ENCODE measurements around the gene LGALS7B. TPM values are rescaled to one million over a fixed set of nuclear protein-coding genes. Genes with fewer than 3 reads are reported as not detected.
"Not testable (repeated sequence)": the region's sequence is repeated elsewhere in the genome, so short reads cannot be mapped to it uniquely, and the experiment has no call there.

Gene LGALS7B
- total and polyA plus RNA-seq, 4 experiments from 2014 or later = not detected

DNA sequence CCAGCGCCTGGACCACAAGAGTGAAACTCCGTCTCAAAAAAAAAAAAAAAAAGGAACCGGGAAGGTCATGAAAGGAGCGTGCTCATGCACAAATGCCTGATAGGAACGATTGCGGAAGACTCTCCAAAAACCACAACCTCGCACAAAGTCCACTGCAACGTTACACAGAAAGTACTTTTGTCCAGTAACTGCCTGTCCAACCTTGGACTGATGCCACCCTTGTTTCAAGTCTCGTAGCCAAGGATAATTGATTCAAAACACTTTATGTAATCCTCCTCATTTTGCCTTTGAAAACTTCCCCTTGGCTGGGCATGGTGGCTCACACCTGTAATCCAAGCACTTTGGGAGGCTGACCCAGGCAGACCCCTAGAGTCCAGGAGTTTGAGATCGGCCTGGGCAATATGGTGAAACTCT, 29.4 kb upstream of the LGALS7B start:
- Mint-ChIP-seq H3K9me3 (peaks cover 0 to 5% (median 0%) of the 10 kb centered on the region in 8 donors), H3K36me3 (no peaks in the 10 kb centered on the region), H3K27ac (no peak overlapping the region), H3K4me1 (peaks cover 0 to 5% (median 0%) of the 10 kb centered on the region in 4 donors), H3K27me3 (peaks cover 0 to 2% of the 10 kb centered on the region in 2 donors), H3K4me3 (no peak overlapping the region)
- Histone ChIP-seq H3K36me3 (ENCODE audit: insufficient read depth, low read length) (no peaks in the 10 kb centered on the region), H3K9me3 (ENCODE audit: control insufficient read depth in 1 of 2, low read length in 2 of 2) (peaks cover 0 to 3% of the 10 kb centered on the region in 2 donors), H3K27ac (ENCODE audit: low read depth, low read length) (no peak overlapping the region), H3K4me3 (ENCODE audit: low read length in 2 of 2) (no peak overlapping the region), H3K4me1 (ENCODE audit: insufficient read depth, low read length) (no peaks in the 10 kb centered on the region), H3K27me3 (ENCODE audit: insufficient read depth, low read length) (no peaks in the 10 kb centered on the region)
- ChIA-PET POLR2A (ENCODE audit: partially characterized antibody) (no interaction called here), CTCF (ENCODE audit: partially characterized antibody) (interaction anchor here (2.3 kb wide), 1 partner anchor 10 kb away, joined by 15 read pairs; no protein-coding TSS in a partner anchor)
- intact Hi-C loops (cut with micrococcal nuclease) = no loop called here
- DNase-seq = no peak

DNA sequence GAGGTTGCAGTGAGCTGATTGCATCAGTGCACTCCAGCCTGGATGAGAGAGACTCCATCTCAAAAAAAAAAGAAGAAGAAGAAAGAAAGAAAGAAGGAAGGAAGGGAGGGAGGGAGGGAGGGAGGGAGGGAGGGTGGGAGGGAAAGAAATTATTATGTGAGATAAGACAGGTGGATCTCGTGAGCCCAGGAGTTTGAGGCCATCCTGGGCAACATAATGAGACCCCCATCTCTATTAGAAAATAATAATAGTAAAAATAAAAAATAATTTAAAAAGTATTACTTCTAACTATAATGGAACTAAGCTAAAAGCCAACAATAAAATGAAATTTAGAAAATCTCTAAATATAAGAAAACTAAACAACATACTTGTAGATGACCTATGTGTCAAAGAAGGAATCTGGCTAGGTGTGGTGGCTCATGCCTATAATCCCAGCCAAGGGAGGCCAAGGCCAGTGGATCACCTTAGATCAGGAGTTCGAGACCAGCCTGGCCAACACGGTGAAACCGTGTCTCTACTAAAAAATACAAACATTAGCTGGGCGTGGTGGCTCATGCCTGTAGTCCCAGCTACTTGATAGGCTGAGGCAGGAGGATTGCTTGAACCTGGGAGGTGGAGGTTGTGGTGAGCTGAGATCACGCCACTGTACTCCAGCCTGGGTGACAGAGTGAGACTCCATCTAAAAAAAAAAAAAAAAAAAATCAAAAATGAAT, 28.0 kb upstream of the LGALS7B start:
- H3K4me3 ChIP-seq (ENCODE audit: low read length in 2 of 2); H3K9me3 ChIP-seq (ENCODE audit: control insufficient read depth in 1 of 2, low read length in 2 of 2); DNase-seq; H3K27me3 Mint-ChIP-seq; H3K27ac Mint-ChIP-seq; H3K36me3 Mint-ChIP-seq; H3K4me3 Mint-ChIP-seq; intact Hi-C loops (cut with micrococcal nuclease); H3K9me3 Mint-ChIP-seq; H3K4me1 Mint-ChIP-seq; H3K27me3 ChIP-seq (ENCODE audit: insufficient read depth, low read length); H3K4me1 ChIP-seq (ENCODE audit: insufficient read depth, low read length); H3K36me3 ChIP-seq (ENCODE audit: insufficient read depth, low read length); H3K27ac ChIP-seq (ENCODE audit: low read depth, low read length): not testable (repeated sequence)
- CTCF ChIA-PET (ENCODE audit: partially characterized antibody) = interaction anchor here (1.2 to 2.3 kb wide), 3 partner anchors 8 to 38 kb away, joined by 4 to 15 read pairs (median 5); no protein-coding TSS in a partner anchor
- POLR2A ChIA-PET (ENCODE audit: partially characterized antibody) = interaction anchor here (1.7 kb wide), 1 partner anchor 8 kb away, joined by 5 read pairs; no protein-coding TSS in a partner anchor

DNA sequence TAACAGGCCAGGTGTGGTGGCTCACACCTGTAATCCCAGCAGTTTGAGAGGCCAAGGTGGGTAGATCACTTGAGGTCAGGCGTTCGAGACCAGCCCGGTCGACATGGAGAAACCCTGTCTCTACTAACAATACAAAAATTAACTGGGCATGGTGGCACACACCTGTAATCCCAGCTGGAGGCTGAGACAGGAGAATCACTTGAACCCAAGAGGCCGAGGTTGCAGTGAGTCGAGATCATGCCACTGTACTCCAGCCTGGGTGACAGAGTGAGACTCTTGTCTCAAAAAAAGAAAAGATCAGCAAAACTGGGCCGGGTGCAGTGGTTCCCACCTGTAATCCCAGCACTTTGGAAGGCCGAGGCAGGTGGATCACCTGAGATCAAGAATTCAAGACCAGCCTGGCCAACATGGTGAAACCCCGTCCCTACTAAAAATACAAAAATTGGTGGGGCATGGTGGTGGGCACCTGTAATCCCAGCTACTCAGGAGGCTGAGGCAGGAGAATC, 27.1 kb upstream of the LGALS7B start:
- H3K9me3 ChIP-seq (ENCODE audit: control insufficient read depth in 1 of 2, low read length in 2 of 2); H3K4me1 ChIP-seq (ENCODE audit: insufficient read depth, low read length); H3K4me3 Mint-ChIP-seq; H3K4me3 ChIP-seq (ENCODE audit: low read length in 2 of 2); H3K27me3 ChIP-seq (ENCODE audit: insufficient read depth, low read length); H3K36me3 Mint-ChIP-seq; H3K9me3 Mint-ChIP-seq; H3K4me1 Mint-ChIP-seq; H3K27me3 Mint-ChIP-seq; POLR2A ChIA-PET (ENCODE audit: partially characterized antibody); intact Hi-C loops (cut with micrococcal nuclease); DNase-seq; H3K27ac ChIP-seq (ENCODE audit: low read depth, low read length); H3K36me3 ChIP-seq (ENCODE audit: insufficient read depth, low read length): not testable (repeated sequence)
- CTCF ChIA-PET (ENCODE audit: partially characterized antibody) = interaction anchor here (1.2 to 2.3 kb wide), 3 partner anchors 7 to 39 kb away, joined by 4 to 15 read pairs (median 5); no protein-coding TSS in a partner anchor
- H3K27ac Mint-ChIP-seq = peak overlapping the region in 2 of 7 donors; percentile 35 to 48

DNA sequence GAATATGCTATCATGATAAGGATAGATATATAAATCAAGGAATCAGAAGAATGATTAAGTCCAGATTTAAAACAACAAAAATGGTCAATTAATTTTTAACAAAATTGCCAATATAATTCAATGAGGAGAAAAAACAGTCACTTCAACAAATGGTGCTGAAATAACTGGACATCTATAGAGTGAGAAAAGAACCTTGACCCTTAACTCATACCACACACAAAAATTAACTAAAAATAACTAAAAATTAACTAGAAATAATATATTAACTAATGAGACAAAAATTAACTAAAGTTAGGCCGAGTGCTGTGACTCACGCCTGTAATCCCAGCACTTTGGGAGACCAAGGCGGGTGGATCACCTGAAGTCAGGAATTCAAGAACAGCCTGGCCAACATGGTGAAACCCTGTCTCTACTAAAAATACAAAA, 25.2 kb upstream of the LGALS7B start:
- no peak overlapping the region for H3K4me3 Mint-ChIP-seq
- CTCF ChIA-PET (ENCODE audit: partially characterized antibody) = interaction anchor here (1.3 kb wide), 1 partner anchor 105 kb away, joined by 4 read pairs; no protein-coding TSS in a partner anchor
- no peak overlapping the region for H3K27ac ChIP-seq (ENCODE audit: low read depth, low read length)
- no peak overlapping the region for H3K4me3 ChIP-seq (ENCODE audit: low read length in 2 of 2)
- H3K36me3 ChIP-seq (ENCODE audit: insufficient read depth, low read length) = no peaks in the 10 kb centered on the region
- H3K27me3 Mint-ChIP-seq = no peaks in the 10 kb centered on the region
- H3K9me3 ChIP-seq (ENCODE audit: control insufficient read depth in 1 of 2, low read length in 2 of 2) = no peaks in the 10 kb centered on the region
- no peak overlapping the region for H3K27ac Mint-ChIP-seq
- intact Hi-C loops (cut with micrococcal nuclease) = no loop called here
- no peaks in the 10 kb centered on the region for H3K27me3 ChIP-seq (ENCODE audit: insufficient read depth, low read length)
- peaks cover 0 to 6% (median 0%) of the 10 kb centered on the region in 4 donors for H3K4me1 Mint-ChIP-seq
- no peaks in the 10 kb centered on the region for H3K9me3 Mint-ChIP-seq
- no peak for DNase-seq
- H3K4me1 ChIP-seq (ENCODE audit: insufficient read depth, low read length) = no peaks in the 10 kb centered on the region
- POLR2A ChIA-PET (ENCODE audit: partially characterized antibody) = no interaction called here
- no peaks in the 10 kb centered on the region for H3K36me3 Mint-ChIP-seq

DNA sequence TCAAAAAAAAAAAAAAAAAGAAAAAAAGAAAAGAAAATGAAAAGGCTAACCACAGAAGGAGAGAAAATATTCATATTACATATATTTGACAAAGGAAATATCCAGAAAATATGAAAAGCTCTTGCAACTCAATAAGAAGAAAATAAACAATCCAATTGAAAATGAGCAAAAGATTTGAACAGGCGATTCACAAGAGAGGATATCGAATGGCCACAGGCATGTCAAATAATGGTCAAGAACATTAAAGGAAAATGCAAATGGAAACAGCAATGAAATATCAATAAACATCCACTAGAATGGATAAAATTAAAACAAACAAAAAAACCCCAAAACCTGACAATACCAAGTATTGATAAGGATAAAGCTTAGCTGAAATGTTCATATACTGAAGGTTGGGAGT, 23.8 kb upstream of the LGALS7B start:
- Histone ChIP-seq H3K27me3 (ENCODE audit: insufficient read depth, low read length) (no peaks in the 10 kb centered on the region), H3K4me3 (ENCODE audit: low read length in 2 of 2) (no peak overlapping the region), H3K9me3 (ENCODE audit: control insufficient read depth in 1 of 2, low read length in 2 of 2) (no peaks in the 10 kb centered on the region), H3K4me1 (ENCODE audit: insufficient read depth, low read length) (peaks cover 6% of the 10 kb centered on the region), H3K27ac (ENCODE audit: low read depth, low read length) (no peak overlapping the region), H3K36me3 (ENCODE audit: insufficient read depth, low read length) (no peaks in the 10 kb centered on the region)
- H3K9me3 Mint-ChIP-seq = no peaks in the 10 kb centered on the region
- no peaks in the 10 kb centered on the region for H3K27me3 Mint-ChIP-seq
- H3K36me3 Mint-ChIP-seq = no peaks in the 10 kb centered on the region
- ChIA-PET POLR2A (ENCODE audit: partially characterized antibody) (no interaction called here), CTCF (ENCODE audit: partially characterized antibody) (no interaction called here)
- H3K4me3 Mint-ChIP-seq = peak overlapping the region in 1 of 8 donors; percentile 57
- intact Hi-C loops (cut with micrococcal nuclease) = no loop called here
- DNase-seq = no peak
- H3K4me1 Mint-ChIP-seq = peaks cover 6 to 11% (median 7%) of the 10 kb centered on the region in 4 donors
- H3K27ac Mint-ChIP-seq = no peak overlapping the region

DNA sequence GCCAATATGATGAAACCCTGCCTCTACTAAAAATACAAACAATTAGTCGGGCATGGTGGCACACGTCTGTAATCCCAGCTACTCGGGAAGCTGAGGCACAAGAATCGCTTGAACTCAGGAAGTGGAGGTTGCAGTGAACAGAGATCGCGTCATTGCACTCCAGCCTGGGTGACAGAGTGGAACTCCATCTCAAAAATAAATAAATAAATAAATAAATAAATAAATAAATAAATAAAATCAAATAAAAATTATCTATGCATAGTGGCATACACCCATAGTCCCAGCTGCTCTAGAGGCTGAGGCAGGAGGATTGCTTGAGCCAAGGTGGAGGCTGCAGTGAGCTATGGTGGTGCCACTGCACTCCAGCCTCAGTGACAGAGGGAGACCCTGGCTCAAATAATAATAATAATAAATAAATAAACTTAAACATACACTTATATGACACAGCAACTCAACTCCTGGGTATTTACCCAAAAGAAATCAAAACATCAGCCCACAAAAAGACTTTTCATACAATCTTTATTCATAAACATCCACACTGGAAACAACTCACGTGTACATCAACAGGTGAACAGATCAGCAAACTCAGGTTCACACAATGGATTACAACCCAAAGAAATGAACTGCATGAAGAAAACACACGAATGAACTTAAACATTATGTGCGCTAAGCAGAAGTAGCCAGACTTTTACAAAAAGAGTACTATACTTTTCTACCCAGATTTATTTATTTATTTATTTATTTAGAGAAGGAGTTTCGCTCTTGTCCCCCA, 22.5 kb upstream of the LGALS7B start:
- no peak for DNase-seq
- no peaks in the 10 kb centered on the region for H3K27me3 Mint-ChIP-seq
- H3K4me1 ChIP-seq (ENCODE audit: insufficient read depth, low read length) = peaks cover 6% of the 10 kb centered on the region

More for the DNA sequence above, 22.5 kb upstream of the LGALS7B start:
- Mint-ChIP-seq H3K4me3 (no peak overlapping the region), H3K9me3 (no peaks in the 10 kb centered on the region), H3K27ac (peak overlapping the region in 1 of 7 donors; percentile 11), H3K36me3 (no peaks in the 10 kb centered on the region), H3K4me1 (peaks cover 6 to 8% (median 7%) of the 10 kb centered on the region in 4 donors)
- POLR2A ChIA-PET (ENCODE audit: partially characterized antibody) = interaction anchor here (0.6 to 0.8 kb wide), 2 partner anchors 83 to 114 kb away, joined by 3 read pairs; no protein-coding TSS in a partner anchor
- H3K9me3 ChIP-seq (ENCODE audit: control insufficient read depth in 1 of 2, low read length in 2 of 2) = no peaks in the 10 kb centered on the region
- CTCF ChIA-PET (ENCODE audit: partially characterized antibody) = no interaction called here
- intact Hi-C loops (cut with micrococcal nuclease) = no loop called here
- H3K27ac ChIP-seq (ENCODE audit: low read depth, low read length) = no peak overlapping the region
- H3K36me3 ChIP-seq (ENCODE audit: insufficient read depth, low read length) = no peaks in the 10 kb centered on the region
- H3K27me3 ChIP-seq (ENCODE audit: insufficient read depth, low read length) = no peaks in the 10 kb centered on the region
- no peak overlapping the region for H3K4me3 ChIP-seq (ENCODE audit: low read length in 2 of 2)

All from CD4-positive, alpha-beta memory T cell (primary cell).